ENCODE measurements around the gene SEPTIN6.
A peak's percentile ranks its signal among the peaks of the same experiment; 100 is the strongest.

The SEPTIN6 gene

DNA sequence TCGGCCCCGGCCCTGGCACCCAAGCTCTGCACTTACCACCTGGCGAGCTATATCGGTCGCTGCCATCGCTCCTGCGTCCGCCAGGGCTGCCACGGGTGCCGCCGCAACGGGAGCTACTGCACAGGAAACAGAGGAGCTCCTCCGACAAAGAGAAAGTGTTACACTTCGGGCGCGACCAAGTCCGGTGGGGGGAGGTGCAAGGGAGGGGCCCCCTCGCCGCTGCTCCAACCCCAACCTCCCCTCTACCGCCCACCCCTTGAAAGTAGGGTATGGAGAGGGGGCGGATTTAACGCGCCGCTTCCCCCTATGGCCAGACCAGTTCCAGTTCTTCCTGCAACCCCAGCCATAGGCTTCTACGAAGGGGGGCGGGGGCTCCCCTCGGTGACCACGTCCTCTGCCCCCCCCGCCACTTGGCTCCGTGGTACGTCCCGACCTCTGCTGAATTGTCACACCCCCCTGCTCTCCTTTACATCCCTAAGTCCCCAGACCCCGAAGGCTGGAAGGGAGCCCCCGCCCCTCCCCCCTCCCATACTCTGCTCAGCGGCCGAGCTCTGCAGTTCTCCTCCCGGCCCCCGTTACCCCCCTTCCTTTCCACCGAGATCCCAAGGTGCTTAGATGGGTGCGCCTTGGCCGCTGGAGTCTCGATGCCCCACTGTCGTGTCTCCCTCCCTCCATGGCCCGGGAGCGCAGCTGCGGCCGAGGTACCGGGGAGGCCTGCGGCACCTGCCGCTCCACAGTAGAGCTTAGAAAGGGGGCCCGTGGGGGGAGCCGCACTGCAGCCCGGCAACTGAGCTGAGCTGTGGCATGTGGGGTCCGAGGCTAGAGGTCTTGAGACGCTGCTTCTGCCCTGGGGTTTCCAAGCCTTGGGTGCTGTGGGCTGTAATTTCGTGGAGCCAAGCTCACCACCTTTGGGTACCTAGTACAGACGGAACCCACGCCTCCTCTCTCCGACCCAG is at the start of gene SEPTIN6:
Gene SEPTIN6 (minus strand): TSS at position 129 of the 956 bp plus-strand sequence. CDS start 63 bp downstream, at position 66.
- TF ChIP-seq, protein P1, sequence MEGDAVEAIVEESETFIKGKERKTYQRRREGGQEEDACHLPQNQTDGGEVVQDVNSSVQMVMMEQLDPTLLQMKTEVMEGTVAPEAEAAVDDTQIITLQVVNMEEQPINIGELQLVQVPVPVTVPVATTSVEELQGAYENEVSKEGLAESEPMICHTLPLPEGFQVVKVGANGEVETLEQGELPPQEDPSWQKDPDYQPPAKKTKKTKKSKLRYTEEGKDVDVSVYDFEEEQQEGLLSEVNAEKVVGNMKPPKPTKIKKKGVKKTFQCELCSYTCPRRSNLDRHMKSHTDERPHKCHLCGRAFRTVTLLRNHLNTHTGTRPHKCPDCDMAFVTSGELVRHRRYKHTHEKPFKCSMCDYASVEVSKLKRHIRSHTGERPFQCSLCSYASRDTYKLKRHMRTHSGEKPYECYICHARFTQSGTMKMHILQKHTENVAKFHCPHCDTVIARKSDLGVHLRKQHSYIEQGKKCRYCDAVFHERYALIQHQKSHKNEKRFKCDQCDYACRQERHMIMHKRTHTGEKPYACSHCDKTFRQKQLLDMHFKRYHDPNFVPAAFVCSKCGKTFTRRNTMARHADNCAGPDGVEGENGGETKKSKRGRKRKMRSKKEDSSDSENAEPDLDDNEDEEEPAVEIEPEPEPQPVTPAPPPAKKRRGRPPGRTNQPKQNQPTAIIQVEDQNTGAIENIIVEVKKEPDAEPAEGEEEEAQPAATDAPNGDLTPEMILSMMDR (IDR thresholded peaks at IDR 0.05; ENCODE audit: low read depth, low read length), result no peak
- H3K4me3 ChIP-seq (ENCODE audit: low read depth, low read length), result peak within 1 kb of the TSS; percentile 62

DNA sequence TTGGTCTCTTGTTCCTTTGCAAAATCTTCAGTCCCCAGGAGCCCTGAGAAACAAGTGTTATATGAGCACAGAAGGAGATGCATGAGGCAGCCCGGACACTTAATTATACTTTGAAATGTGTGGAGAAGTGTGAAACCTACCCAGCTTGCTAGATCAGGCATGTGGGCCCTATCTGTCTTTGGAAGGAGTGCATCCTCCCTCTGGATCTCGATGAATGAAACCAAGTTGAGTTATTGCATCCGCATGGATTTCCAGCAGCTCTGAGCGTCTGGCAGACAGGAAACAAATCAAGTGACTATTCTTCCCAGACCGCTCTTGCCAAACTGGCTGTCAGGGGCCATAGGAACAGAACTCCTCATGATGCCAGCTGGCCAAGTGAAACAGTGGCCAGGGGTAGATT is 45.8 kb upstream of the SEPTIN6 start:
- no peak overlapping the region for H3K4me3 ChIP-seq (ENCODE audit: low read depth, low read length)
- TF ChIP-seq, protein P1 (IDR thresholded peaks at IDR 0.05; ENCODE audit: low read depth, low read length), result no peak

DNA sequence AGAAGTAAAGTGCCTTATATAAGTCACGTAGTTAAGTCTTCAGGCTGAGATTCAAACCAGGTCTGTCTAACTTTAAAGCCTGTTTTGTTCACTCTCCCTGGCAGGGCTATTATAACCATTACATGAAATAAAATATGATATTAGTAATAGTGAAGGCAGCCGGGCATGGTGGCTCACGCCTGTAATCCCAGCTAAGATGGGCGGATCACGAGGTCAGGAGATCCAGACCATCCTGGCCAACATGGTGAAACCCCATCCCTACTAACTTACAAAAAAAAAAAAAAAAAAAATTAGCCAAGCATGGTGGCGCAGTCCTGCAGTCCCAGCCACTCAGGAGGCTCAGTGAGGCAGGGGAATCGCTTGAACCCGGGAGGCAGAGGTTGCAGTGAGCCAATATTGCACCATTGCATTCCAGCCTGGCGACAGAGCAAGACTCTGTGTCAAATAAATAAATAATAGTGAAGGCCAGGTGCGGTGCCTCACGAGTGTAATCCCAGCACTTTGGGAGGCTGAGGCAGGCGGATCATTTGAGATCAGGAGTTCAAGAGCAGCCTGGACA is 43.3 kb upstream of the SEPTIN6 start:
- H3K4me3 ChIP-seq (ENCODE audit: low read depth, low read length), result no peak overlapping the region
- TF ChIP-seq, protein P1 (IDR thresholded peaks at IDR 0.05; ENCODE audit: low read depth, low read length), result no peak

DNA sequence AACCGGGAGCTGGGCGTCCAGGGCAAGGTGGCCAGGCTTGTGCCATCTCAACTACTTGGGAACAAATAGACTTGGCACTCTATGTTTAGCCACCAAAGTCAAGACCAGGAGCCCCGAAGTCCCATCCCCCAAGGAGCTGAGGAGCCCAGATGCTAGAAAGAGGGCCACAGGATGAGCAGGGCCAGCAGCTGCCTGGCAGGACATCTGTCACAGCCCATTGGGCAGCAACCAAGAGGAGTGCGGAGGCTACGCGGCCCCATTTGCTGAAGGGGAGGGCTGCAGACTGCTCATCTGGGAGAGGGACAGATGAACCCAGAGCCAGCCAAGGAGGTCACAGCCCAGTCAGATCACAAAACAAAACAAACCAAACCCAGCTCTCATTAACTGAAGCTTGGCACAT is 42.5 kb upstream of the SEPTIN6 start:
- TF ChIP-seq, protein P1 (IDR thresholded peaks at IDR 0.05; ENCODE audit: low read depth, low read length), result no peak
- no peak overlapping the region for H3K4me3 ChIP-seq (ENCODE audit: low read depth, low read length)

DNA sequence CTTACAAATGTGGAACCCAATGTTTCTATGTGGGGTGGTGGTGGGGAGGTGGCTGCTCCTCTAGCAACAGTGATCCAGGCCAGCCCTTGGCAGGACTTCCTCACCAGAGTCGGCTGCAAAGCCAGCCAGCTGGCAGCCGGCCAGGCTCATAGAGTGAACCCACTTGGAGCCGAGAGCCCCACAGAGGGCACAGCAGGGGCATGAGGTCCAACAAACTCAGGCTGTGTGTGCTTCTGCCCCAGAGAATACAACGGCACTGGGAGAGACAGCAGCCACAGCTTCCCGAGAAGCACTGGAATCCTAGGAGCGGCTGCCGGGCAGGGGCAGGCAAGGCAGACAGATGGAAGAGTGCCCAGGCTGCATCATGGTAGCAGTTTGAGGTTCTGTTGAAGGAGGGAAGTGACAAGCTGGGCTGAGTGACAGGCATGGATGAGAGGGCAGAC is 42.0 kb upstream of the SEPTIN6 start:
- TF ChIP-seq, protein P1 (IDR thresholded peaks at IDR 0.05; ENCODE audit: low read depth, low read length), result no peak
- H3K4me3 ChIP-seq (ENCODE audit: low read depth, low read length), result no peak overlapping the region

DNA sequence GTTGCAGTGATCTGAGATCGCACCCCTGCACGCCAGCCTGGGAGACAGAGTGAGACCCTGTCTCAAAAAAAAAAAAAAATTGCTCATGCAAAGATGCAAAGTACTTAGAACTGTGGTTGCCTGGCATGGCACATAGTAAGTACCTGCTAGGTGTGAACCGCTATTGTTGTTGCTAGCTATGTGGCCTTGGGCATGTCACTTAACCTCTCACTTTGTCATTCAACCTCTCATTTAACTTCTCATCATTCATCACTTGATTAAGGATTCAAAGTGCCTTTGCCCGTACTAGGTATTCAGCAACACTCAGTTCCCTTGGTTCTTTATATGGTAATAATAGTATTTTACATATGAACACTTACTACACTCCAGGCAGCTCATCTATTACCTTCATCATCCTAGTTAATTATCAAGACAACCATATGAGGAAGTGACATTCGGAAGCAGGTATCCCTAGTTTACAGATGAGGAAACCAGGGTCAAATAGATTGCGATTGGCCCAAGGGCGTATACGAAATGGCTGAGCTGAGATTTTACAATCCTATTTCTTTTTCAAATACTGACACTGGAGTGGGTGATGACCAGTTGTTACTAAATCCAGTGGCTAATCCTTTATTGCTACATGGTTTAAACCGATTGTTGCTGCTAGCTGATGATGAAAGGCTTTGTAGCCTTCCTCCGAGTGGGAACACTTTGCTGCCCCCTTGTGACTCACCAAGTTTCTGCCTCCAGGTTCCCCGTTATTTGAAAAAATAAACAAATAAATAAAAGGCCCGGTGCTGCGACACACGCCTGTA is 36.6 kb upstream of the SEPTIN6 start:
- TF ChIP-seq, protein P1 (IDR thresholded peaks at IDR 0.05; ENCODE audit: low read depth, low read length), result peak; percentile 47
- no peak overlapping the region for H3K4me3 ChIP-seq (ENCODE audit: low read depth, low read length)

Data from WI38 (cell line).